HL-60 (cell line): ENCODE measurements around the gene ISCU.

Source experiments
- CTCF ChIP-seq: IDR thresholded peaks from one replicate; pipeline ENCODE4 v1.5.1; 2011; ENCODE audit warnings: low read length, control low read depth, inconsistent platforms; ENCODE audit not compliant: insufficient read depth
- POLR2AphosphoS5 ChIP-seq: IDR thresholded peaks from 2 replicates; pipeline ENCODE4 v1.6.1; 2012; ENCODE audit warnings: low read depth
- REST ChIP-seq: IDR thresholded peaks from 2 replicates; pipeline ENCODE4 v1.6.1; 2012; ENCODE audit warnings: low read depth; ENCODE audit not compliant: insufficient replicate concordance
- SPI1 ChIP-seq: IDR thresholded peaks from 2 replicates; pipeline ENCODE4 v1.6.1; 2012; ENCODE audit warnings: low read depth, mild to moderate bottlenecking, borderline replicate concordance

GRCh38 chr12:108616359-108616758 is 54.0 kb downstream of the ISCU start:
- no peak for TF ChIP-seq CTCF
- no peak for TF ChIP-seq POLR2AphosphoS5
- TF ChIP-seq SPI1, result no peak
- no peak for TF ChIP-seq REST
